Rectal smooth muscle tissue (tissue), 1 donor: ENCODE results near the gene TMEM229B.
"Not testable (repeated sequence)": the region's sequence is repeated elsewhere in the genome, so short reads cannot be mapped to it uniquely, and the experiment has no call there.

ENCODE experiments used
- H3K27ac ChIP-seq: one replicate; pipeline ENCODE4 v1.7.0; 2013; ENCODE audit warnings: low read depth, low read length, inconsistent platforms
- H3K27me3 ChIP-seq: one replicate; pipeline ENCODE4 v1.7.0; 2013; ENCODE audit warnings: low read length; ENCODE audit not compliant: control insufficient read depth, insufficient read depth
- H3K36me3 ChIP-seq: one replicate; pipeline ENCODE4 v1.7.0; 2013; ENCODE audit warnings: low read length; ENCODE audit not compliant: control insufficient read depth, insufficient read depth
- H3K4me1 ChIP-seq: one replicate; pipeline ENCODE4 v1.7.0; 2013; ENCODE audit warnings: low read length; ENCODE audit not compliant: control insufficient read depth, insufficient read depth
- H3K4me3 ChIP-seq: one replicate; pipeline ENCODE4 v1.7.0; 2013; ENCODE audit warnings: low read length
- H3K9ac ChIP-seq: one replicate; pipeline ENCODE4 v1.7.0; 2013; ENCODE audit warnings: low read length

TMEM229B gene

GRCh38 chr14:67459336-67459735 lies 29.2 kb downstream of the TMEM229B start:
- no peak overlapping the region for H3K27ac ChIP-seq

GRCh38 chr14:67457782-67458181 lies 30.7 kb downstream of the TMEM229B start:
- Histone ChIP-seq H3K9ac (no peak overlapping the region), H3K36me3 (no peaks in the 10 kb centered on the region), H3K4me1 (no peaks in the 10 kb centered on the region), H3K27ac (no peak overlapping the region), H3K4me3 (no peak overlapping the region), H3K27me3 (no peaks in the 10 kb centered on the region)

More at GRCh38 chr14:67459336-67459735, 29.2 kb downstream of the TMEM229B start:
- Histone ChIP-seq H3K4me1 (no peaks in the 10 kb centered on the region), H3K27me3 (no peaks in the 10 kb centered on the region), H3K36me3 (no peaks in the 10 kb centered on the region), H3K4me3 (no peak overlapping the region), H3K9ac (no peak overlapping the region)

- no peaks in the 10 kb centered on the region for H3K4me1 ChIP-seq
- no peak overlapping the region for H3K27ac ChIP-seq
- H3K9ac ChIP-seq, result no peak overlapping the region
- no peak overlapping the region for H3K4me3 ChIP-seq
- no peaks in the 10 kb centered on the region for H3K27me3 ChIP-seq
- H3K36me3 ChIP-seq, result no peaks in the 10 kb centered on the region
Observed at GRCh38 chr14:67456732-67457131, 31.8 kb downstream of the TMEM229B start.

- Histone ChIP-seq H3K36me3 (no peaks in the 10 kb centered on the region), H3K27me3 (no peaks in the 10 kb centered on the region), H3K27ac (no peak overlapping the region), H3K4me1 (no peaks in the 10 kb centered on the region), H3K4me3 (no peak overlapping the region), H3K9ac (no peak overlapping the region)
Observed at GRCh38 chr14:67453575-67454300, 34.8 kb downstream of the TMEM229B start.

GRCh38 chr14:67451667-67452066 lies 36.9 kb downstream of the TMEM229B start:
- H3K4me3 ChIP-seq, H3K4me1 ChIP-seq, H3K36me3 ChIP-seq, H3K9ac ChIP-seq, H3K27me3 ChIP-seq, H3K27ac ChIP-seq: not testable (repeated sequence)

GRCh38 chr14:67449096-67449495 lies 39.4 kb downstream of the TMEM229B start:
- Histone ChIP-seq H3K9ac (no peak overlapping the region), H3K4me3 (no peak overlapping the region), H3K36me3 (no peaks in the 10 kb centered on the region), H3K27ac (no peak overlapping the region), H3K4me1 (peaks cover 7% of the 10 kb centered on the region), H3K27me3 (no peaks in the 10 kb centered on the region)

GRCh38 chr14:67447033-67447381 lies 41.5 kb downstream of the TMEM229B start:
- Histone ChIP-seq H3K4me1 (peaks cover 7% of the 10 kb centered on the region), H3K27ac (no peak overlapping the region), H3K9ac (no peak overlapping the region), H3K36me3 (no peaks in the 10 kb centered on the region), H3K4me3 (no peak overlapping the region), H3K27me3 (no peaks in the 10 kb centered on the region)

GRCh38 chr14:67446371-67447032 lies 42.0 kb downstream of the TMEM229B start:
- Histone ChIP-seq H3K27me3 (no peaks in the 10 kb centered on the region), H3K4me3 (no peak overlapping the region), H3K27ac (no peak overlapping the region), H3K4me1 (peaks cover 7% of the 10 kb centered on the region), H3K9ac (no peak overlapping the region), H3K36me3 (no peaks in the 10 kb centered on the region)

- H3K9ac ChIP-seq, result no peak overlapping the region
- H3K27me3 ChIP-seq, result no peaks in the 10 kb centered on the region
- no peak overlapping the region for H3K4me3 ChIP-seq
- peaks cover 7% of the 10 kb centered on the region for H3K4me1 ChIP-seq
- H3K27ac ChIP-seq, result no peak overlapping the region
- no peaks in the 10 kb centered on the region for H3K36me3 ChIP-seq
Observed at GRCh38 chr14:67444395-67444794, 44.1 kb downstream of the TMEM229B start.

GRCh38 chr14:67442139-67442906 lies 46.2 kb downstream of the TMEM229B start:
- Histone ChIP-seq H3K4me3 (no peak overlapping the region), H3K27ac (no peak overlapping the region)

GRCh38 chr14:67441672-67442071 lies 46.8 kb downstream of the TMEM229B start:
- no peak overlapping the region for H3K4me3 ChIP-seq
- H3K27ac ChIP-seq, result no peak overlapping the region
- peaks cover 4% of the 10 kb centered on the region for H3K4me1 ChIP-seq
- no peaks in the 10 kb centered on the region for H3K36me3 ChIP-seq
- no peaks in the 10 kb centered on the region for H3K27me3 ChIP-seq
- H3K9ac ChIP-seq, result no peak overlapping the region

More at GRCh38 chr14:67442139-67442906, 46.2 kb downstream of the TMEM229B start:
- Histone ChIP-seq H3K9ac (no peak overlapping the region), H3K4me1 (peaks cover 7% of the 10 kb centered on the region), H3K27me3 (no peaks in the 10 kb centered on the region), H3K36me3 (no peaks in the 10 kb centered on the region)

GRCh38 chr14:67441256-67441655 lies 47.3 kb downstream of the TMEM229B start:
- Histone ChIP-seq H3K27me3 (no peaks in the 10 kb centered on the region), H3K9ac (no peak overlapping the region), H3K4me1 (no peaks in the 10 kb centered on the region), H3K4me3 (no peak overlapping the region), H3K27ac (no peak overlapping the region), H3K36me3 (no peaks in the 10 kb centered on the region)
